ENCODE results near the gene DRC3. TPM values are rescaled to one million over a fixed set of nuclear protein-coding genes. Genes with fewer than 3 reads are reported as not detected.
"Not testable (repeated sequence)": the region's sequence is repeated elsewhere in the genome, so short reads cannot be mapped to it uniquely, and the experiment has no call there.

DRC3 gene
- total RNA-seq, 2 experiments from 2014 or later, result 0.70 to 0.95 TPM

- Mint-ChIP-seq H3K4me3 (no peak overlapping the region), H3K27me3 (ENCODE audit: low read depth) (no peaks in the 10 kb centered on the region), H3K9me3 (ENCODE audit: insufficient read depth) (no peaks in the 10 kb centered on the region), H3K27ac (no peak overlapping the region), H3K36me3 (ENCODE audit: low read depth) (no peaks in the 10 kb centered on the region), H3K4me1 (ENCODE audit: low read depth) (peaks cover 11% of the 10 kb centered on the region)
- POLR2A ChIA-PET, result interaction anchor here (1.3 kb wide), 1 partner anchor 15 kb away, joined by 4 read pairs; no protein-coding TSS in a partner anchor
- ATAC-seq (no peak), DNase-seq (no peak)
- CTCF ChIA-PET, result no interaction called here
These were observed 29.2 kb upstream of the DRC3 start for GRCh38 chr17:17943281-17943984.

- ATAC-seq (no peak), DNase-seq (no peak)
- Mint-ChIP-seq H3K9me3 (ENCODE audit: insufficient read depth) (no peaks in the 10 kb centered on the region), H3K4me1 (ENCODE audit: low read depth) (peaks cover 11% of the 10 kb centered on the region), H3K4me3 (no peak overlapping the region), H3K27me3 (ENCODE audit: low read depth) (no peaks in the 10 kb centered on the region), H3K27ac (no peak overlapping the region), H3K36me3 (ENCODE audit: low read depth) (no peaks in the 10 kb centered on the region)
- ChIA-PET CTCF (interaction anchor here (1.2 to 2.4 kb wide), 3 partner anchors 10 to 51 kb away, joined by 3 to 9 read pairs (median 6); no protein-coding TSS in a partner anchor), POLR2A (interaction anchor here (1.0 kb wide), 1 partner anchor 15 kb away, joined by 4 read pairs; no protein-coding TSS in a partner anchor)
These were observed 28.4 kb upstream of the DRC3 start for GRCh38 chr17:17944242-17944641.

- H3K9me3 Mint-ChIP-seq (ENCODE audit: insufficient read depth), result no peaks in the 10 kb centered on the region
- no peak overlapping the region for H3K4me3 Mint-ChIP-seq
- H3K4me1 Mint-ChIP-seq (ENCODE audit: low read depth), result peaks cover 11% of the 10 kb centered on the region
- ChIA-PET CTCF (interaction anchor here (1.2 to 2.4 kb wide), 3 partner anchors 10 to 51 kb away, joined by 3 to 9 read pairs (median 6); no protein-coding TSS in a partner anchor), POLR2A (interaction anchor here (1.0 kb wide), 1 partner anchor 14 kb away, joined by 4 read pairs; no protein-coding TSS in a partner anchor)
- no peak overlapping the region for H3K27ac Mint-ChIP-seq
- H3K36me3 Mint-ChIP-seq (ENCODE audit: low read depth), result no peaks in the 10 kb centered on the region
- ATAC-seq, result no peak
- no peak for DNase-seq
- no peaks in the 10 kb centered on the region for H3K27me3 Mint-ChIP-seq (ENCODE audit: low read depth)
These were observed 27.9 kb upstream of the DRC3 start for GRCh38 chr17:17944743-17945142.

- Mint-ChIP-seq H3K27ac (no peak overlapping the region), H3K4me3 (no peak overlapping the region), H3K36me3 (ENCODE audit: low read depth) (no peaks in the 10 kb centered on the region), H3K9me3 (ENCODE audit: insufficient read depth) (no peaks in the 10 kb centered on the region), H3K27me3 (ENCODE audit: low read depth) (no peaks in the 10 kb centered on the region), H3K4me1 (ENCODE audit: low read depth) (peaks cover 11% of the 10 kb centered on the region)
- ATAC-seq (no peak), DNase-seq (no peak)
- ChIA-PET CTCF (interaction anchor here (0.7 to 2.4 kb wide), 6 partner anchors 11 to 87 kb away, joined by 3 to 9 read pairs (median 6); no protein-coding TSS in a partner anchor), POLR2A (interaction anchor here (1.2 kb wide), 1 partner anchor 11 kb away, joined by 5 read pairs; no protein-coding TSS in a partner anchor)
These were observed 26.6 kb upstream of the DRC3 start for GRCh38 chr17:17946093-17946492.

GRCh38 chr17:17947309-17947708, 25.4 kb upstream of the DRC3 start:
- ATAC-seq (no peak), DNase-seq (no peak)
- POLR2A ChIA-PET, result interaction anchor here (0.6 to 0.7 kb wide), 2 partner anchors 10 to 23 kb away, joined by 3 read pairs; no protein-coding TSS in a partner anchor
- Mint-ChIP-seq H3K4me3 (no peak overlapping the region), H3K4me1 (ENCODE audit: low read depth) (peaks cover 11% of the 10 kb centered on the region), H3K27ac (no peak overlapping the region), H3K27me3 (ENCODE audit: low read depth) (no peaks in the 10 kb centered on the region), H3K9me3 (ENCODE audit: insufficient read depth) (no peaks in the 10 kb centered on the region), H3K36me3 (ENCODE audit: low read depth) (no peaks in the 10 kb centered on the region)
- CTCF ChIA-PET, result interaction anchor here (1.1 to 1.8 kb wide), 5 partner anchors 10 to 305 kb away, joined by 3 to 7 read pairs (median 4); no protein-coding TSS in a partner anchor

GRCh38 chr17:17947966-17948365, 24.7 kb upstream of the DRC3 start:
- ATAC-seq, result no peak
- ChIA-PET POLR2A (no interaction called here), CTCF (interaction anchor here (1.3 to 1.8 kb wide), 4 partner anchors 9 to 305 kb away, joined by 3 to 7 read pairs (median 5); no protein-coding TSS in a partner anchor)
- no peaks in the 10 kb centered on the region for H3K36me3 Mint-ChIP-seq (ENCODE audit: low read depth)
- no peak overlapping the region for H3K4me3 Mint-ChIP-seq
- H3K27me3 Mint-ChIP-seq (ENCODE audit: low read depth), result no peaks in the 10 kb centered on the region
- H3K4me1 Mint-ChIP-seq (ENCODE audit: low read depth), result peaks cover 10% of the 10 kb centered on the region
- no peaks in the 10 kb centered on the region for H3K9me3 Mint-ChIP-seq (ENCODE audit: insufficient read depth)
- H3K27ac Mint-ChIP-seq, result no peak overlapping the region
- no peak for DNase-seq

- no peak overlapping the region for H3K27ac Mint-ChIP-seq
- POLR2A ChIA-PET, result no interaction called here
These were observed 22.3 kb upstream of the DRC3 start for GRCh38 chr17:17950347-17950746.

GRCh38 chr17:17950806-17951205, 21.9 kb upstream of the DRC3 start:
- Mint-ChIP-seq H3K27ac (no peak overlapping the region), H3K36me3 (ENCODE audit: low read depth) (peaks cover 8% of the 10 kb centered on the region), H3K4me3 (no peak overlapping the region), H3K4me1 (ENCODE audit: low read depth) (peaks cover 5% of the 10 kb centered on the region), H3K27me3 (ENCODE audit: low read depth) (no peaks in the 10 kb centered on the region), H3K9me3 (ENCODE audit: insufficient read depth) (no peaks in the 10 kb centered on the region)
- POLR2A ChIA-PET, result no interaction called here
- DNase-seq (no peak), ATAC-seq (no peak)
- CTCF ChIA-PET, result no interaction called here

More at GRCh38 chr17:17950347-17950746, 22.3 kb upstream of the DRC3 start:
- H3K4me1 Mint-ChIP-seq (ENCODE audit: low read depth), result peaks cover 3% of the 10 kb centered on the region
- peaks cover 3% of the 10 kb centered on the region for H3K36me3 Mint-ChIP-seq (ENCODE audit: low read depth)
- CTCF ChIA-PET, result no interaction called here
- no peak overlapping the region for H3K4me3 Mint-ChIP-seq
- DNase-seq (no peak), ATAC-seq (no peak)
- H3K27me3 Mint-ChIP-seq (ENCODE audit: low read depth), result no peaks in the 10 kb centered on the region
- H3K9me3 Mint-ChIP-seq (ENCODE audit: insufficient read depth), result no peaks in the 10 kb centered on the region

GRCh38 chr17:17951524-17951923, 21.1 kb upstream of the DRC3 start:
- DNase-seq, result no peak
- H3K36me3 Mint-ChIP-seq (ENCODE audit: low read depth), result peaks cover 13% of the 10 kb centered on the region
- ChIA-PET CTCF (no interaction called here), POLR2A (no interaction called here)
- H3K27ac Mint-ChIP-seq, result no peak overlapping the region
- H3K4me1 Mint-ChIP-seq (ENCODE audit: low read depth), result peaks cover 10% of the 10 kb centered on the region
- H3K27me3 Mint-ChIP-seq (ENCODE audit: low read depth), result no peaks in the 10 kb centered on the region
- no peak for ATAC-seq
- no peak overlapping the region for H3K4me3 Mint-ChIP-seq
- peaks cover 3% of the 10 kb centered on the region for H3K9me3 Mint-ChIP-seq (ENCODE audit: insufficient read depth)

- H3K27ac Mint-ChIP-seq, result no peak overlapping the region
- peaks cover 3% of the 10 kb centered on the region for H3K9me3 Mint-ChIP-seq (ENCODE audit: insufficient read depth)
- POLR2A ChIA-PET, result no interaction called here
These were observed 20.0 kb upstream of the DRC3 start for GRCh38 chr17:17952691-17953090.

GRCh38 chr17:17954079-17954478, 18.6 kb upstream of the DRC3 start:
- Mint-ChIP-seq H3K4me3 (no peak overlapping the region), H3K4me1 (ENCODE audit: low read depth) (peaks cover 29% of the 10 kb centered on the region), H3K27me3 (ENCODE audit: low read depth) (no peaks in the 10 kb centered on the region), H3K27ac (no peak overlapping the region), H3K36me3 (ENCODE audit: low read depth) (peaks cover 20% of the 10 kb centered on the region), H3K9me3 (ENCODE audit: insufficient read depth) (peaks cover 3% of the 10 kb centered on the region)
- no peak for DNase-seq
- CTCF ChIA-PET, result no interaction called here
- POLR2A ChIA-PET, result no interaction called here
- ATAC-seq, result no peak

More at GRCh38 chr17:17952691-17953090, 20.0 kb upstream of the DRC3 start:
- Mint-ChIP-seq H3K4me3 (no peak overlapping the region), H3K36me3 (ENCODE audit: low read depth) (peaks cover 17% of the 10 kb centered on the region), H3K4me1 (ENCODE audit: low read depth) (peaks cover 16% of the 10 kb centered on the region), H3K27me3 (ENCODE audit: low read depth) (no peaks in the 10 kb centered on the region)
- CTCF ChIA-PET, result no interaction called here
- DNase-seq (no peak), ATAC-seq (no peak)

GRCh38 chr17:17955790-17956341, 16.8 kb upstream of the DRC3 start:
- Mint-ChIP-seq H3K36me3 (ENCODE audit: low read depth) (peaks cover 21% of the 10 kb centered on the region), H3K4me1 (ENCODE audit: low read depth) (peaks cover 47% of the 10 kb centered on the region), H3K27ac (peak overlapping the region; percentile 66)
- not testable (repeated sequence) for ATAC-seq; H3K4me3 Mint-ChIP-seq; H3K27me3 Mint-ChIP-seq (ENCODE audit: low read depth); H3K9me3 Mint-ChIP-seq (ENCODE audit: insufficient read depth)
- ChIA-PET CTCF (interaction anchor here (1.4 to 1.8 kb wide), 3 partner anchors 37 to 143 kb away, joined by 3 to 8 read pairs (median 3); no protein-coding TSS in a partner anchor), POLR2A (interaction anchor here (1.0 to 1.2 kb wide), 2 partner anchors 15 to 17 kb away, joined by 3 to 4 read pairs; partner anchors contain the start of genes DRC3 and TOM1L2)
- DNase-seq, result peak; percentile 51
